GM21723 (cell line): Measurements from ENCODE around the gene P3H1.
A peak's percentile ranks its signal among the peaks of the same experiment; 100 is the strongest.
"Not testable (repeated sequence)": the region's sequence is repeated elsewhere in the genome, so short reads cannot be mapped to it uniquely, and the experiment has no call there.

ENCODE experiments used
- ATAC-seq: cut with Tn5 transposase; IDR thresholded peaks from one replicate; pipeline ENCODE4 v1.9.1; 2021; ENCODE audit warnings: mild to moderate bottlenecking, moderate library complexity; ENCODE audit not compliant: unreplicated experiment

The P3H1 gene

GRCh38 chr1:42773420-42773819, 6.6 kb upstream of the P3H1 start:
- no peak for ATAC-seq

GRCh38 chr1:42769811-42770210, 3.0 kb upstream of the P3H1 start:
- no peak for ATAC-seq

GRCh38 chr1:42768172-42768571, 1.3 kb upstream of the P3H1 start:
- no peak for ATAC-seq

- peak; percentile 34 for ATAC-seq
Measured at GRCh38 chr1:42767510-42768000, 727 bp upstream of the P3H1 start.

GRCh38 chr1:42765832-42766740, 742 bp downstream of the P3H1 start:
- peak; percentile 22 for ATAC-seq

- ATAC-seq = no peak
Measured at GRCh38 chr1:42765269-42765668, 1.6 kb downstream of the P3H1 start.

GRCh38 chr1:42762269-42762668, 4.6 kb downstream of the P3H1 start:
- no peak for ATAC-seq

- no peak for ATAC-seq
Measured at GRCh38 chr1:42761567-42761966, 5.3 kb downstream of the P3H1 start.

- no peak for ATAC-seq
Measured at GRCh38 chr1:42759114-42759513, 7.7 kb downstream of the P3H1 start.

- ATAC-seq = no peak
Measured at GRCh38 chr1:42758641-42759040, 8.2 kb downstream of the P3H1 start.

- no peak for ATAC-seq
Measured at GRCh38 chr1:42757892-42758275, 8.9 kb downstream of the P3H1 start.

- ATAC-seq = no peak
Measured at GRCh38 chr1:42756956-42757891, 9.6 kb downstream of the P3H1 start.

GRCh38 chr1:42753070-42753469, 13.8 kb downstream of the P3H1 start:
- ATAC-seq = no peak

GRCh38 chr1:42752284-42752683, 14.5 kb downstream of the P3H1 start:
- ATAC-seq = no peak

GRCh38 chr1:42751511-42752070, 15.2 kb downstream of the P3H1 start:
- not testable (repeated sequence) for ATAC-seq

- ATAC-seq = no peak
Measured at GRCh38 chr1:42750041-42750440, 16.8 kb downstream of the P3H1 start.

- no peak for ATAC-seq
Measured at GRCh38 chr1:42748461-42749410, 18.1 kb downstream of the P3H1 start.

GRCh38 chr1:42748021-42748420, 18.8 kb downstream of the P3H1 start:
- no peak for ATAC-seq

GRCh38 chr1:42747125-42747524, 19.7 kb downstream of the P3H1 start:
- ATAC-seq = no peak
